ENCODE results near the gene HIF1AN.

The HIF1AN gene

GRCh38 chr10:100516847-100517246 is 18.9 kb upstream of the HIF1AN start:
- Histone ChIP-seq H3K4me2 (ENCODE audit: low read length) (no peak overlapping the region), H4K8ac (ENCODE audit: low read depth, low read length) (no peak overlapping the region), H3K23ac (ENCODE audit: low read length) (no peak overlapping the region), H2BK120ac (ENCODE audit: low read depth, low read length) (no peak overlapping the region), H3K27ac (ENCODE audit: low read depth, low read length) (no peak overlapping the region), H3K56ac (ENCODE audit: low read length) (no peak overlapping the region), H2BK15ac (replicated peaks; ENCODE audit: low read depth) (no peak overlapping the region), H3K9ac (ENCODE audit: low read length) (no peak overlapping the region), H3K27me3 (ENCODE audit: insufficient read depth, low read length, poor library complexity) (peaks cover 5% of the 10 kb centered on the region), H4K5ac (ENCODE audit: low read length) (no peak overlapping the region), H3K18ac (ENCODE audit: low read length) (no peak overlapping the region), H2AK5ac (ENCODE audit: low read length) (no peak overlapping the region), H3K4me3 (ENCODE audit: low read length) (no peak overlapping the region), H3K4ac (ENCODE audit: low read depth, low read length) (no peak overlapping the region), H2BK5ac (ENCODE audit: low read length) (no peak overlapping the region), H3K4me1 (ENCODE audit: control insufficient read depth, low read depth, low read length) (no peaks in the 10 kb centered on the region), H3K36me3 (ENCODE audit: control insufficient read depth, insufficient read depth, low read length) (no peaks in the 10 kb centered on the region), H3K79me2 (ENCODE audit: control insufficient read depth, insufficient read depth, low read length) (no peaks in the 10 kb centered on the region), H3K79me1 (ENCODE audit: low read length) (no peaks in the 10 kb centered on the region)
- WGBS (ENCODE audit: extremely low coverage, insufficient coverage, low lambda C conversion rate): no CpG with 5 or more reads among the region's 2 CpGs
- DNase-seq: peak; percentile 42

- no CpG with 5 or more reads among the region's 7 CpGs for WGBS (ENCODE audit: extremely low coverage, insufficient coverage, low lambda C conversion rate)
- DNase-seq: peak; percentile 70
Observed at GRCh38 chr10:100518761-100519241, 16.9 kb upstream of the HIF1AN start.

GRCh38 chr10:100519311-100520051 is 16.3 kb upstream of the HIF1AN start, which contains the start of gene SEC31B:
TSS of gene SEC31B (minus strand) at chr10:100519861. CDS start at chr10:100516952, 2,909 bp downstream.
- WGBS (ENCODE audit: extremely low coverage, insufficient coverage, low lambda C conversion rate): no CpG with 5 or more reads among the region's 72 CpGs
- H2BK120ac ChIP-seq (ENCODE audit: low read depth, low read length): no peak within 1 kb of the TSS
- peak within 1 kb of the TSS; percentile 68 for H3K9ac ChIP-seq (ENCODE audit: low read length)
- H4K8ac ChIP-seq (ENCODE audit: low read depth, low read length): no peak within 1 kb of the TSS
- H3K18ac ChIP-seq (ENCODE audit: low read length): no peak within 1 kb of the TSS
- H3K4me3 ChIP-seq (ENCODE audit: low read length): peak within 1 kb of the TSS; percentile 6
- no peak within 1 kb of the TSS for H3K4ac ChIP-seq (ENCODE audit: low read depth, low read length)
- no peaks in the 10 kb centered on the region for H3K4me1 ChIP-seq (ENCODE audit: control insufficient read depth, low read depth, low read length)
- H4K5ac ChIP-seq (ENCODE audit: low read length): no peak within 1 kb of the TSS
- H3K4me2 ChIP-seq (ENCODE audit: low read length): peak within 1 kb of the TSS; percentile 80
- peak within 1 kb of the TSS; percentile 85 for H3K56ac ChIP-seq (ENCODE audit: low read length)
- no peak within 1 kb of the TSS for H2BK5ac ChIP-seq (ENCODE audit: low read length)
- peaks cover 5% of the 10 kb centered on the region for H3K27me3 ChIP-seq (ENCODE audit: insufficient read depth, low read length, poor library complexity)
- H3K36me3 ChIP-seq (ENCODE audit: control insufficient read depth, insufficient read depth, low read length): no peaks in the 10 kb centered on the region
- no peaks in the 10 kb centered on the region for H3K79me1 ChIP-seq (ENCODE audit: low read length)
- no peak within 1 kb of the TSS for H2AK5ac ChIP-seq (ENCODE audit: low read length)
- H3K79me2 ChIP-seq (ENCODE audit: control insufficient read depth, insufficient read depth, low read length): no peaks in the 10 kb centered on the region
- H3K27ac ChIP-seq (ENCODE audit: low read depth, low read length): no peak within 1 kb of the TSS
- H2BK15ac ChIP-seq (replicated peaks; ENCODE audit: low read depth): no peak within 1 kb of the TSS
- peak; percentile 72 for DNase-seq
- H3K23ac ChIP-seq (ENCODE audit: low read length): no peak within 1 kb of the TSS

More at GRCh38 chr10:100518761-100519241, 16.9 kb upstream of the HIF1AN start:
- Histone ChIP-seq H3K4me2 (ENCODE audit: low read length) (peak overlapping the region; percentile 80), H3K4me1 (ENCODE audit: control insufficient read depth, low read depth, low read length) (no peaks in the 10 kb centered on the region), H3K4ac (ENCODE audit: low read depth, low read length) (no peak overlapping the region), H4K5ac (ENCODE audit: low read length) (no peak overlapping the region), H3K56ac (ENCODE audit: low read length) (no peak overlapping the region), H3K4me3 (ENCODE audit: low read length) (no peak overlapping the region), H4K8ac (ENCODE audit: low read depth, low read length) (no peak overlapping the region), H3K9ac (ENCODE audit: low read length) (no peak overlapping the region), H2AK5ac (ENCODE audit: low read length) (no peak overlapping the region), H2BK15ac (replicated peaks; ENCODE audit: low read depth) (no peak overlapping the region), H2BK5ac (ENCODE audit: low read length) (no peak overlapping the region), H3K79me2 (ENCODE audit: control insufficient read depth, insufficient read depth, low read length) (no peaks in the 10 kb centered on the region), H3K36me3 (ENCODE audit: control insufficient read depth, insufficient read depth, low read length) (no peaks in the 10 kb centered on the region), H3K23ac (ENCODE audit: low read length) (no peak overlapping the region), H3K27ac (ENCODE audit: low read depth, low read length) (no peak overlapping the region), H3K18ac (ENCODE audit: low read length) (no peak overlapping the region), H3K79me1 (ENCODE audit: low read length) (no peaks in the 10 kb centered on the region), H3K27me3 (ENCODE audit: insufficient read depth, low read length, poor library complexity) (peaks cover 5% of the 10 kb centered on the region), H2BK120ac (ENCODE audit: low read depth, low read length) (no peak overlapping the region)

GRCh38 chr10:100520811-100521210 is 14.9 kb upstream of the HIF1AN start:
- H3K56ac ChIP-seq (ENCODE audit: low read length): no peak overlapping the region
- peaks cover 5% of the 10 kb centered on the region for H3K27me3 ChIP-seq (ENCODE audit: insufficient read depth, low read length, poor library complexity)
- no peak overlapping the region for H3K9ac ChIP-seq (ENCODE audit: low read length)
- H3K4ac ChIP-seq (ENCODE audit: low read depth, low read length): no peak overlapping the region
- no peak overlapping the region for H2BK15ac ChIP-seq (replicated peaks; ENCODE audit: low read depth)
- H3K23ac ChIP-seq (ENCODE audit: low read length): no peak overlapping the region
- no peak overlapping the region for H4K5ac ChIP-seq (ENCODE audit: low read length)
- no peak for DNase-seq
- no peak overlapping the region for H3K18ac ChIP-seq (ENCODE audit: low read length)
- no peak overlapping the region for H2BK120ac ChIP-seq (ENCODE audit: low read depth, low read length)
- H3K79me2 ChIP-seq (ENCODE audit: control insufficient read depth, insufficient read depth, low read length): no peaks in the 10 kb centered on the region
- no peak overlapping the region for H3K4me3 ChIP-seq (ENCODE audit: low read length)
- H3K36me3 ChIP-seq (ENCODE audit: control insufficient read depth, insufficient read depth, low read length): no peaks in the 10 kb centered on the region
- H3K79me1 ChIP-seq (ENCODE audit: low read length): no peaks in the 10 kb centered on the region
- H2BK5ac ChIP-seq (ENCODE audit: low read length): no peak overlapping the region
- H3K27ac ChIP-seq (ENCODE audit: low read depth, low read length): no peak overlapping the region
- H2AK5ac ChIP-seq (ENCODE audit: low read length): no peak overlapping the region
- no peak overlapping the region for H3K4me2 ChIP-seq (ENCODE audit: low read length)
- no peaks in the 10 kb centered on the region for H3K4me1 ChIP-seq (ENCODE audit: control insufficient read depth, low read depth, low read length)
- WGBS (ENCODE audit: extremely low coverage, insufficient coverage, low lambda C conversion rate): no CpG with 5 or more reads among the region's 3 CpGs
- no peak overlapping the region for H4K8ac ChIP-seq (ENCODE audit: low read depth, low read length)

- Histone ChIP-seq H3K79me1 (ENCODE audit: low read length) (no peaks in the 10 kb centered on the region), H3K27ac (ENCODE audit: low read depth, low read length) (no peak overlapping the region), H3K4me2 (ENCODE audit: low read length) (no peak overlapping the region), H2BK5ac (ENCODE audit: low read length) (no peak overlapping the region), H3K79me2 (ENCODE audit: control insufficient read depth, insufficient read depth, low read length) (no peaks in the 10 kb centered on the region), H3K23ac (ENCODE audit: low read length) (no peak overlapping the region), H3K18ac (ENCODE audit: low read length) (no peak overlapping the region), H3K4ac (ENCODE audit: low read depth, low read length) (no peak overlapping the region), H3K9ac (ENCODE audit: low read length) (no peak overlapping the region), H3K56ac (ENCODE audit: low read length) (no peak overlapping the region), H4K5ac (ENCODE audit: low read length) (no peak overlapping the region), H3K36me3 (ENCODE audit: control insufficient read depth, insufficient read depth, low read length) (peaks cover 8% of the 10 kb centered on the region), H3K4me1 (ENCODE audit: control insufficient read depth, low read depth, low read length) (no peaks in the 10 kb centered on the region), H2BK120ac (ENCODE audit: low read depth, low read length) (no peak overlapping the region), H4K8ac (ENCODE audit: low read depth, low read length) (no peak overlapping the region), H3K27me3 (ENCODE audit: insufficient read depth, low read length, poor library complexity) (peaks cover 5% of the 10 kb centered on the region), H3K4me3 (ENCODE audit: low read length) (no peak overlapping the region), H2BK15ac (replicated peaks; ENCODE audit: low read depth) (no peak overlapping the region), H2AK5ac (ENCODE audit: low read length) (no peak overlapping the region)
- no CpG with 5 or more reads among the region's 5 CpGs for WGBS (ENCODE audit: extremely low coverage, insufficient coverage, low lambda C conversion rate)
- DNase-seq: no peak
Observed at GRCh38 chr10:100522107-100522801, 13.5 kb upstream of the HIF1AN start.
